Measurements from ENCODE around the gene NR4A1. TPM values are rescaled to one million over a fixed set of nuclear protein-coding genes. Genes with fewer than 3 reads are reported as not detected.

The NR4A1 gene
- total RNA-seq, 1 experiment from 2014 or later, result 26.9 TPM

GRCh38 chr12:52042706-52043385, 8.4 kb upstream of the NR4A1 start:
- H3K9ac ChIP-seq (ENCODE audit: low read length), result peak overlapping the region; percentile 53
- no peak for DNase-seq
- no peak overlapping the region for H3K27ac ChIP-seq (ENCODE audit: low read length)
- H3K79me2 ChIP-seq (ENCODE audit: low read length), result no peaks in the 10 kb centered on the region
- H4K20me1 ChIP-seq (ENCODE audit: insufficient read depth, low read depth, low read length), result 0 out of 2 replicates have a peak, but pooled peaks cover 4% of the 10 kb centered on the region
- no peaks in the 10 kb centered on the region for H3K27me3 ChIP-seq (ENCODE audit: low read length)
- H3K9me3 ChIP-seq (ENCODE audit: low read length), result no peaks in the 10 kb centered on the region
- H2AFZ ChIP-seq (ENCODE audit: low read length), result no peak overlapping the region
- H3K36me3 ChIP-seq (ENCODE audit: insufficient read depth, low read length), result no peaks in the 10 kb centered on the region
- no peaks in the 10 kb centered on the region for H3K9me2 ChIP-seq (replicated peaks; ENCODE audit: insufficient read depth, low read length)
- H3K4me3 ChIP-seq (ENCODE audit: low read length), result peak overlapping the region; percentile 51; the same call in 1 of the 2 replicates
- H3K4me1 ChIP-seq (ENCODE audit: low read length), result peaks cover 27% of the 10 kb centered on the region
- peak overlapping the region; percentile 55 for H3K4me2 ChIP-seq (ENCODE audit: low read depth, low read length, poor library complexity, severe bottlenecking)

- Histone ChIP-seq H3K4me1 (ENCODE audit: low read length) (peaks cover 27% of the 10 kb centered on the region), H3K79me2 (ENCODE audit: low read length) (no peaks in the 10 kb centered on the region), H3K36me3 (ENCODE audit: insufficient read depth, low read length) (no peaks in the 10 kb centered on the region), H3K27me3 (ENCODE audit: low read length) (no peaks in the 10 kb centered on the region), H3K9me3 (ENCODE audit: low read length) (no peaks in the 10 kb centered on the region), H3K27ac (ENCODE audit: low read length) (no peak overlapping the region), H3K9ac (ENCODE audit: low read length) (no peak overlapping the region), H3K4me3 (ENCODE audit: low read length) (no peak overlapping the region; the same call in 1 of the 2 replicates), H3K4me2 (ENCODE audit: low read depth, low read length, poor library complexity, severe bottlenecking) (peak overlapping the region; percentile 55), H3K9me2 (replicated peaks; ENCODE audit: insufficient read depth, low read length) (no peaks in the 10 kb centered on the region), H2AFZ (ENCODE audit: low read length) (no peak overlapping the region), H4K20me1 (ENCODE audit: insufficient read depth, low read depth, low read length) (0 out of 2 replicates have a peak, but pooled peaks cover 4% of the 10 kb centered on the region)
- no peak for DNase-seq
These were observed 7.6 kb upstream of the NR4A1 start for GRCh38 chr12:52043386-52044212.

GRCh38 chr12:52044292-52044983, 6.8 kb upstream of the NR4A1 start:
- Histone ChIP-seq H3K79me2 (ENCODE audit: low read length) (no peaks in the 10 kb centered on the region), H3K4me2 (ENCODE audit: low read depth, low read length, poor library complexity, severe bottlenecking) (no peak overlapping the region), H3K9me2 (replicated peaks; ENCODE audit: insufficient read depth, low read length) (no peaks in the 10 kb centered on the region), H3K9me3 (ENCODE audit: low read length) (no peaks in the 10 kb centered on the region), H3K27me3 (ENCODE audit: low read length) (no peaks in the 10 kb centered on the region), H3K36me3 (ENCODE audit: insufficient read depth, low read length) (no peaks in the 10 kb centered on the region), H3K9ac (ENCODE audit: low read length) (no peak overlapping the region), H3K4me3 (ENCODE audit: low read length) (no peak overlapping the region), H4K20me1 (ENCODE audit: insufficient read depth, low read depth, low read length) (0 out of 2 replicates have a peak, but pooled peaks cover 4% of the 10 kb centered on the region), H3K4me1 (ENCODE audit: low read length) (peaks cover 27% of the 10 kb centered on the region), H2AFZ (ENCODE audit: low read length) (no peak overlapping the region), H3K27ac (ENCODE audit: low read length) (no peak overlapping the region)
- DNase-seq, result no peak

GRCh38 chr12:52045794-52046199, 5.4 kb upstream of the NR4A1 start:
- Histone ChIP-seq H3K9me3 (ENCODE audit: low read length) (no peaks in the 10 kb centered on the region), H3K9ac (ENCODE audit: low read length) (peak overlapping the region; percentile 11; the same call in 1 of the 2 replicates), H3K4me1 (ENCODE audit: low read length) (peaks cover 40% of the 10 kb centered on the region), H3K36me3 (ENCODE audit: insufficient read depth, low read length) (no peaks in the 10 kb centered on the region), H3K4me2 (ENCODE audit: low read depth, low read length, poor library complexity, severe bottlenecking) (no peak overlapping the region), H2AFZ (ENCODE audit: low read length) (no peak overlapping the region; the same call in 1 of the 2 replicates), H3K27me3 (ENCODE audit: low read length) (no peaks in the 10 kb centered on the region), H3K4me3 (ENCODE audit: low read length) (no peak overlapping the region), H4K20me1 (ENCODE audit: insufficient read depth, low read depth, low read length) (0 out of 2 replicates have a peak, but pooled peaks cover under 1% of the 10 kb centered on the region), H3K9me2 (replicated peaks; ENCODE audit: insufficient read depth, low read length) (no peaks in the 10 kb centered on the region), H3K27ac (ENCODE audit: low read length) (no peak overlapping the region), H3K79me2 (ENCODE audit: low read length) (no peaks in the 10 kb centered on the region)
- no peak for DNase-seq

DNA sequence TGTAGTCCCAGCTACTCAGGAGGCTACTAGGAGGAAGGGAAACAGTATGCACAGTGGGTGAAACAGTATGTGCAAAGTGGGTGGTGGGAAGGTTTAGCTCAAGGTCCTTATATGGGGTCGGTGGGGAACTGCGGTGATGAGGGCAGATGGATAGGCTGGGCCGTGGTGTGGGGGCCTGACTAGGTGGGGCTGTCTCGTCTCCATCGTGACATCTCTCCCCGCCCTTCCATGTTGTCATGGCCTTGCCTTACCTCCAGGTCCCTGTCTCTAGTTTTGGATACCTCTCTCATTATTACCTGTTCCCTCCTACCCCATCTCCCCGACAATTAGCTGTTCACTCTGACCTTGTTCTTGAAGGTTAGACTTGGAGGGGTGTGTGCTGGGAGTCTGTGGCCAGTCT, 4.4 kb upstream of the NR4A1 start:
- Histone ChIP-seq H3K9me3 (ENCODE audit: low read length) (no peaks in the 10 kb centered on the region), H4K20me1 (ENCODE audit: insufficient read depth, low read depth, low read length) (no peaks in the 10 kb centered on the region), H3K4me2 (ENCODE audit: low read depth, low read length, poor library complexity, severe bottlenecking) (no peak overlapping the region), H3K9ac (ENCODE audit: low read length) (no peak overlapping the region), H3K4me3 (ENCODE audit: low read length) (no peak overlapping the region), H2AFZ (ENCODE audit: low read length) (no peak overlapping the region), H3K36me3 (ENCODE audit: insufficient read depth, low read length) (no peaks in the 10 kb centered on the region), H3K4me1 (ENCODE audit: low read length) (peaks cover 43% of the 10 kb centered on the region), H3K79me2 (ENCODE audit: low read length) (no peaks in the 10 kb centered on the region), H3K27me3 (ENCODE audit: low read length) (no peaks in the 10 kb centered on the region), H3K9me2 (replicated peaks; ENCODE audit: insufficient read depth, low read length) (no peaks in the 10 kb centered on the region), H3K27ac (ENCODE audit: low read length) (no peak overlapping the region)
- DNase-seq, result no peak

- Histone ChIP-seq H3K4me3 (ENCODE audit: low read length) (no peak overlapping the region), H3K9me3 (ENCODE audit: low read length) (no peaks in the 10 kb centered on the region), H3K79me2 (ENCODE audit: low read length) (no peaks in the 10 kb centered on the region), H3K9me2 (replicated peaks; ENCODE audit: insufficient read depth, low read length) (no peaks in the 10 kb centered on the region), H3K36me3 (ENCODE audit: insufficient read depth, low read length) (no peaks in the 10 kb centered on the region), H3K9ac (ENCODE audit: low read length) (no peak overlapping the region), H4K20me1 (ENCODE audit: insufficient read depth, low read depth, low read length) (peaks cover 7% of the 10 kb centered on the region; the same call in 1 of the 2 replicates), H3K4me1 (ENCODE audit: low read length) (peaks cover 41% of the 10 kb centered on the region), H3K4me2 (ENCODE audit: low read depth, low read length, poor library complexity, severe bottlenecking) (no peak overlapping the region), H2AFZ (ENCODE audit: low read length) (no peak overlapping the region), H3K27me3 (ENCODE audit: low read length) (no peaks in the 10 kb centered on the region), H3K27ac (ENCODE audit: low read length) (no peak overlapping the region)
- DNase-seq, result no peak
These were observed 2.0 kb upstream of the NR4A1 start for GRCh38 chr12:52049286-52049685.

GRCh38 chr12:52049688-52050087, 1.6 kb upstream of the NR4A1 start:
- Histone ChIP-seq H3K9ac (ENCODE audit: low read length) (0 out of 2 replicates have a peak overlapping the region, but pooled peaks have one; percentile 76), H3K27me3 (ENCODE audit: low read length) (no peaks in the 10 kb centered on the region), H3K4me2 (ENCODE audit: low read depth, low read length, poor library complexity, severe bottlenecking) (peak overlapping the region; percentile 85), H3K9me2 (replicated peaks; ENCODE audit: insufficient read depth, low read length) (no peaks in the 10 kb centered on the region), H2AFZ (ENCODE audit: low read length) (no peak overlapping the region), H3K4me1 (ENCODE audit: low read length) (peaks cover 41% of the 10 kb centered on the region), H3K27ac (ENCODE audit: low read length) (no peak overlapping the region), H4K20me1 (ENCODE audit: insufficient read depth, low read depth, low read length) (peaks cover 7% of the 10 kb centered on the region; the same call in 1 of the 2 replicates), H3K4me3 (ENCODE audit: low read length) (no peak overlapping the region), H3K79me2 (ENCODE audit: low read length) (no peaks in the 10 kb centered on the region), H3K9me3 (ENCODE audit: low read length) (no peaks in the 10 kb centered on the region), H3K36me3 (ENCODE audit: insufficient read depth, low read length) (no peaks in the 10 kb centered on the region)
- no peak for DNase-seq

Measured in Karpas-422 (cell line).